Rectal smooth muscle tissue (tissue), 1 donor: Measurements from ENCODE around the gene SYNDIG1L.
"Not testable (repeated sequence)": the region's sequence is repeated elsewhere in the genome, so short reads cannot be mapped to it uniquely, and the experiment has no call there.

ENCODE experiments used
- H3K27ac ChIP-seq: one replicate; pipeline ENCODE4 v1.7.0; 2013; ENCODE audit warnings: low read depth, low read length, inconsistent platforms
- H3K27me3 ChIP-seq: one replicate; pipeline ENCODE4 v1.7.0; 2013; ENCODE audit warnings: low read length; ENCODE audit not compliant: control insufficient read depth, insufficient read depth
- H3K36me3 ChIP-seq: one replicate; pipeline ENCODE4 v1.7.0; 2013; ENCODE audit warnings: low read length; ENCODE audit not compliant: control insufficient read depth, insufficient read depth
- H3K4me1 ChIP-seq: one replicate; pipeline ENCODE4 v1.7.0; 2013; ENCODE audit warnings: low read length; ENCODE audit not compliant: control insufficient read depth, insufficient read depth
- H3K4me3 ChIP-seq: one replicate; pipeline ENCODE4 v1.7.0; 2013; ENCODE audit warnings: low read length
- H3K9ac ChIP-seq: one replicate; pipeline ENCODE4 v1.7.0; 2013; ENCODE audit warnings: low read length

Gene SYNDIG1L

DNA sequence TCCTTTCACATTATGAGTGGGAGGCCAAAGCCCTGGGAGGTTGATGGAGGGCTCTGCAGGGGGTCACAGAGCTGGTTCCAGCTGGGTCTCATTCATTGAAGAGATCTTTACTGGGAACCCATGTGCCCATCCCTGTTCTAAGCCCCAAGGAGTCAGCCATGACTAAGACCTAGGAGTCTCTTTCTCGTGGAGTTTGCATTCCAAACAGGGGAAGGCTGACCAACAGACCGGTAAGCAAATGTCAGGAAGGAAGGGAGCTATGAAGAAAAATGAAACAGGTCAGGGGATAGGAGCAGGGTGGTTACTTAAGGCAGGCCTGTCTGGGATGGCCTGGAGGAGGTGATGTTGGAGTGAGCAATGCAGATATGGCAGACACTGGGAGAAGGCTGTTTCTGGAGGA is 31.5 kb downstream of the SYNDIG1L start:
- Histone ChIP-seq H3K27me3 (no peaks in the 10 kb centered on the region), H3K4me1 (no peaks in the 10 kb centered on the region), H3K4me3 (no peak overlapping the region), H3K27ac (no peak overlapping the region), H3K36me3 (no peaks in the 10 kb centered on the region), H3K9ac (no peak overlapping the region)

DNA sequence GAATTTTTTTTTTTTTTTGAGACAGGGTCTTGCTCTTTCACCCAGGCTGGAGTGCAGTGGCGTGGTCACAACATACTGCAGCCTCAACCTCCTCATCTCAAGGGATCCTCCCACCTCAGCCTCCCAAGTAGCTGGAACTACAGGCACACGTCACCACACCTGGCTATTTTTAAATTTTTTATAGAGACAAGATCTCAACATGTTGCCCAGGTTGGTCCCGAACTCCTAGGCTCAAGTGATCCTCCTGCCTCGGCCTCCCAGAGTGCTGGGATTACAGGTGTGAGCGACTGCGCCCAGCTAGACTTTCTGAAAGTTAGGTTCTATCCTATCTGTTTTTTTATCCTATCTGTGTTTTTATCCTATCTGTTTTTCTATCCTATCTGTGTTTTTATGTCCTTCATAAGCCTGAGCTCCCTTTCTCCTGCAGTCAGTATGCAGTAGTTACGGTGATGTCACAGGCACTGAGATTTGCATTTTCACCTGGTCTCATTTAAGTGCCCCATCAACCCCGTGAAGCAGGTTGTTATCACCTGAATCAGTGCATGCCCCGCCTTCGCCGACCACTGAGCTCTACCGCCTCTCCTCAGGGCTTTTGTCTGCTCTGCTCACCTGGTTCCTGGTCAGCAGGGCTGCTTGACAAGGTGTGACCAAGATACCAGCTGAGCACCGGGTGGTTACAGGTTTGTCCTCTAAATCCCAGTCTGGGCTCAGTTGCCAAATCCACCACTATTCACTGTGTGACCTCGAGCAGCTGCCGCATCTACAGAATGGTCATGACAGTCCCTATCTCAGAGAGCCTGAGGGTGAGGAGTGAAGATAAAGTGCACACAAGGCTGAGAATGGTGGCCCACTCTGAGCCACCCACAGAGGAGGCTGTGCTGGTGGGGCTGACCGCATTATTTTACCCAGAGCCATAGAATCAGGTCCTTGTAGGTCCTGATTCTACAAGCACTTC is 33.1 kb downstream of the SYNDIG1L start:
- no peaks in the 10 kb centered on the region for H3K36me3 ChIP-seq
- H3K27ac ChIP-seq: no peak overlapping the region
- no peak overlapping the region for H3K4me3 ChIP-seq
- H3K9ac ChIP-seq: no peak overlapping the region
- H3K27me3 ChIP-seq: no peaks in the 10 kb centered on the region
- no peaks in the 10 kb centered on the region for H3K4me1 ChIP-seq

DNA sequence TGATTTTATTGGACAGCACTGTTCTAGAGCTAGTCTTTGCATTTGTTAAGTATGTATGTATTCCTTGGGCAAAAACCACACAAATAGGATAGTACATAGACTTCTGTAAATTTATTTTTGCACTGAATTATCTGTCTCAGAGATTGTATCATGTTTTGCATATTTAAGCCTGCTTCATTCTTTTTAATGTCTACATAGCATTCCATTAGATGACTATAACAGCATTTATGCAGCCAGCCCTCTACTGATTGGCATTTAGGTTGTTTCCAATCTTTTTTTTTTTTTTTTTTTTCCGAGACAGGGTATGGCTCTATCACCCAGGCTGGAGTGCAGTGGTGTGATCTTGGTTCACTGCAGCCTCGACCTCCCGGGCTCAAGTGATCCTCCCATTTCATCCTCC is 34.5 kb downstream of the SYNDIG1L start:
- Histone ChIP-seq H3K27ac (no peak overlapping the region), H3K9ac (no peak overlapping the region), H3K27me3 (no peaks in the 10 kb centered on the region), H3K4me3 (no peak overlapping the region), H3K36me3 (no peaks in the 10 kb centered on the region), H3K4me1 (no peaks in the 10 kb centered on the region)

DNA sequence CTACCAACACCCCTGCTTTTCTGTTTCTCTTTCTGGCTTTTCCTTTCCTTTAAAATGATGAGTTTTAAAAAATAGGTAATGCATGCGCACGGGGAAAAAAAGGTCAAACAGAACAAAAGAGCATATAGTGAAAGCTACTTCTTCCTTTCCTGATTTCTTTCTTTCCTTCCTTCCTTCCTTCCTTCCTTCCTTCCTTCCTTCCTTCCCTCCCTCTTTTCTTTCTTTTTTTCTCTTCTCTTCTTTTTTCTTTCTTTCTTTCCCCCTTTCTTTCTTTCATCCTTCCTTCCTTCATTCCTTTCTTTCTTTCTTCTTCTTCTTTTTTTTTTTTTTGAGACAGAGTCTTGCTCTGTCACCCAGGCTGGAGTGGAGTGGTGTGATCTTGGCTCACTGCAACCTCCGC is 35.5 kb downstream of the SYNDIG1L start:
- not testable (repeated sequence) for H3K9ac ChIP-seq, H3K36me3 ChIP-seq, H3K27ac ChIP-seq, H3K4me1 ChIP-seq, H3K4me3 ChIP-seq, H3K27me3 ChIP-seq

DNA sequence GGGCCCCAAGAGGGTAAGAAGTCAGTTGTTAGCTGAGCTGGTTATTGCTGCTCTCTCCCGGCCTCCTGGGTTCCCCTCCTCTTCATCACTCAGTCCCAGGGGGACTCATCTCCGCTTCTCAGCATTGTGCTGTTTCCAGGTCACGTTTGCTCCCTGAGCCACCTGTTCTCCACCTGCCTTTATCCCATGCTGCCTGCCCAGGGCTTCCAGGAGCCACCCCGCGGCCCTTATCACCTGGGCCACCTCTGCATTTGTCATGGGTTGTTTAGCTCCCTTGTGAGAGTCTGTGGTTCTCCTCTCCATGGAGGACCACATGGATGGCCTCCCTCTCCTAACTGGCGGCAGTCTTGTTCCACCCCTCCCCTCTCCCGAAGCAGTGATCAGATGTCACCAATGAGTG is 36.0 kb downstream of the SYNDIG1L start:
- Histone ChIP-seq H3K27ac (no peak overlapping the region), H3K4me3 (no peak overlapping the region), H3K36me3 (no peaks in the 10 kb centered on the region), H3K9ac (no peak overlapping the region), H3K4me1 (no peaks in the 10 kb centered on the region), H3K27me3 (no peaks in the 10 kb centered on the region)

DNA sequence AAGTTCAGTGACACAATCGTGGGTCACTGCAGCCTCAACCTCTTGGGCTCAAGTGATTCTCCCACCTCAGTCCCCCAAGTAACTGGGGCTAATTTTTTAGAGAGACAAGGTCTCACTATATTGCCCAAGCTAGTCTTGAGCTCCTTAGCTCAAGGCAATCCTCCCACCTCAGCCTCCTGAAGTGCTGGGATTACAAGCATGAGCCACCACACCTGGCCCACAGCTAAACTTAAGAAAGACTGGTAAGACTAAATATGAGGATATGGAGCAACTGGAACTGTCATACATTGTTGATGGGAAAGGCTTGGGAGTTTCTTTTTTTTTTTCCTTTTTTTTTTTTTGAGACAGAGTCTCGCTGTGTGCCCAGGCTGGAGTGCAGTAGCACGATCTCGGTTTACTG is 43.8 kb downstream of the SYNDIG1L start:
- Histone ChIP-seq H3K36me3 (no peaks in the 10 kb centered on the region), H3K9ac (no peak overlapping the region), H3K4me3 (no peak overlapping the region), H3K4me1 (no peaks in the 10 kb centered on the region), H3K27me3 (no peaks in the 10 kb centered on the region), H3K27ac (no peak overlapping the region)

DNA sequence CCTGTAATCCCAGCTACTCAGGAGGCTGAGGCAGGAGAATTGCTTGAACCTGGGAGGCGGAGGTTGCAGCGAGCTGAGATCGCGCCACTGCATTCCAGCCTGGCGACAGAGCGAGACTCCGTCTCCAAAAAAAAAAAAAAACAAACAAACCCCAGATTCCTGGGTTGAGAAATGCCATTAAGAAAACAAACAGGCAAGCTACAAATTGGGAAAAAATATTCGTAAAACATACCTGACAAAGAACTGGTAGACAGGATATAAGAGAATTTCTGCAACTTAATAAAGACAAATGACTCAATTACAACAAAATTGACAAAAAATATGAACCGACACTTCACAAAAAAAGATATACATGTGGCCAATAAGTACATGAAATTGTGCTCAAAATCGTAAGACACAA is 44.4 kb downstream of the SYNDIG1L start:
- H3K27ac ChIP-seq, H3K9ac ChIP-seq, H3K36me3 ChIP-seq, H3K4me1 ChIP-seq, H3K4me3 ChIP-seq, H3K27me3 ChIP-seq: not testable (repeated sequence)

DNA sequence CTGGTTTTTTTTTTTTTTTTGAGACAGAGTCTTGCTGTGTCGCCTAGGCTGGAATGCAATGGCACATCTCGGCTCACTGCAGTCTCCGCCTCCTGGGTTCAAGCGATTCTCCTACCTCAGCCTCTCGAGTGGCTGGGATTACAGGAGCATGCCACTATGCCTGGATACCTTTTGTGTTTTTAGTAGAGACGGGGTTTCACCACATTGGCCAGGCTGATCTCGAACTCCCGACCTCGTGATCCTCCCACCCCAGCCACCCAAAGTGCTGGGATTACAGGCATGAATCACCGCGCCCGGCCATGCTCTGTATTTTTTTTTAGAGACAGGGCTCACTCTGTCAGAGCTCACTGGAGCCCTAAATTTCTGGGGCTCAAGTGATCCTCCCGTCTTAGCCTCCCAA is 45.2 kb downstream of the SYNDIG1L start:
- H3K4me1 ChIP-seq: no peaks in the 10 kb centered on the region
- H3K4me3 ChIP-seq: no peak overlapping the region
- H3K27ac ChIP-seq: no peak overlapping the region
- no peak overlapping the region for H3K9ac ChIP-seq
- no peaks in the 10 kb centered on the region for H3K27me3 ChIP-seq
- H3K36me3 ChIP-seq: no peaks in the 10 kb centered on the region

DNA sequence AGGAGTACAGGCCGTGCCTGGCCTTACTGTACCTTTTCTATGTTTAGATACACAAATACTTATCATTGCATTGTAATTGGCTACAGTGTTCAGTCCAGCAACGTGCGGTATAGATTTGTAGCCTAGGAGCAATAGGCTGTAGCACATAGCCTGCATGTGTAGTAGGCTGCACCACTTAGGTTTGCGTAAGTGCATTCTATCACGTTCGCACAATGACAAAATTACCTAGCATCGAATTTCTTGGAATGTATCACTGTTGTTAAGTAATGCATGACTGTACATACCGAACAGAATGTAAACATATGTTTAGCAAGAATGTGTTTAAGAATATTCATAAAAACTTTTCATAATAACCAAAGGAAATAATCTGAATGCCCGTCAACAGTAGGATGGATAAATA is 45.8 kb downstream of the SYNDIG1L start:
- Histone ChIP-seq H3K4me3 (no peak overlapping the region), H3K4me1 (no peaks in the 10 kb centered on the region), H3K27me3 (no peaks in the 10 kb centered on the region), H3K36me3 (no peaks in the 10 kb centered on the region), H3K9ac (no peak overlapping the region), H3K27ac (no peak overlapping the region)

DNA sequence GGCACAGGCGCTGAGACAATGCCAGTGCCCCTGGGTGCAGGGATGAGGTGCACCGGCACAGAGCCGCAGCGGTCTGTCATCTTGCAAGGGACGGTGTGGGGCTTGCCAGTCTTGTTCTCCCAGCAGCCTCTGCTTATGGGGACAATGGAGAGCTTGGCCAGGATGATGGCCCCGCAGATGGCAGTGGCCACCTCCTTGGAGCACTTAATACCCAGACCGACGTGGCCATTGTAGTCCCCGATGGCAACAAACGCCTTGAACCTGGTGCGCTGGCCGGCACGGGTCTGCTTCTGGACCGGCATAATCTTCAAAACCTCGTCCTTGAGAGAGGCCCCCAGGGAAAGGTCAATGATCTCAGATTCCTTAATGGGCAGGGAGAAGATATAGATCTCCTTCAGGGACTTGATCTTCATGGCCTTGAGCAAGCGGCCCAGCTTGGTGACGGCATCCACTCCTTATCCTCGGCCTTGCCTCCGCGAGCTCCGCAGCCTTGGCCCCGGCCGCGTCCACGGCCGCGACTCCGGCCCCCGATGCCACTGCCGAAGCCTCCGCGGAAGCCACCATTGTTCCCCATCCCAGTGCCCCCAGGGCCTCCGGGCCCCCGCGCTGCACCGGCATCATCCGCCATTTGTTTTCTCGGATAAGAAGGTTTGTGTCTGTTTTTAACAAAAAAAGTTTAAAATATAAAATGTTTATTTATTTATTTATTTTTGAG is 47.9 kb downstream of the SYNDIG1L start:
- no peak overlapping the region for H3K9ac ChIP-seq
- no peaks in the 10 kb centered on the region for H3K27me3 ChIP-seq
- no peak overlapping the region for H3K4me3 ChIP-seq
- no peak overlapping the region for H3K27ac ChIP-seq
- no peaks in the 10 kb centered on the region for H3K36me3 ChIP-seq
- no peaks in the 10 kb centered on the region for H3K4me1 ChIP-seq

DNA sequence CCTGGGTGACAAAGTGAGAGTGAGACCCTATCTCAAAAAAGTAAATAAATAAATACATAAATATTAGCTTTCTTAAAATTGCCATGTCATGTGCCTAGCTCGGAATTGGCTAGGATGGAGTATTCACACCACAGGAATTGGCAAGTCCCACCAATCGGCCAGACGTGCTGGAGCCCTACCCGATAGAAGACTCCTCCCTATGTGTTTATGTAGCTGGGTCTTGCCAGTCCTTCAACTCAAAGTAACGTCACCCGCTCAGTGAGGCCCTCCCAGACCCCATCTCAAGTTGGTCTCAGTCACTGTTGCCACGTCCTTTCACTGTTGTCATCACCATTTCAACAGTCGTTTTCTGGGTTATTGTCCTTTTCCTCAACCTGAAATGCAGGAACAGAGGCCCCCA is 57.6 kb downstream of the SYNDIG1L start:
- Histone ChIP-seq H3K27me3 (no peaks in the 10 kb centered on the region), H3K4me1 (no peaks in the 10 kb centered on the region), H3K36me3 (no peaks in the 10 kb centered on the region), H3K27ac (no peak overlapping the region), H3K4me3 (no peak overlapping the region), H3K9ac (no peak overlapping the region)

DNA sequence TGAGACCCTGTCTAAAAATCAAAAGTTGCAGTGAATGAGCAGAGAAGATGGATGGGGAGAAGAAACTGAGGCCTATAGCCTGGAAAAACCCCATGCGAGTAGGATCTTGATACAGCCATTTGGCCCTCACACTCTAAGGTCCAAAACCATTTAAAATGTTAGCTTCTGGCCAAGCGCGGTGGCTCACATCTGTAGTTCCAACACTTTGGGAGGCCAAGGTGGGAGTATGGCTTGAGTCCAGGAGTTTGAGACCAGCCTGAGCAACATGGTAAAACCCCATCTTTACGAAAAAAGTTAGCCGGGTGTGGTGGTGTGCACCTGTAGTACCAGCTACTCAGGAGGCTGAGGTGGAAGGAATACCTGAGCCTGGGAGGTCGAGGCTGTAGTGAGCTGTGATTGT is 58.0 kb downstream of the SYNDIG1L start:
- no peaks in the 10 kb centered on the region for H3K27me3 ChIP-seq
- no peaks in the 10 kb centered on the region for H3K4me1 ChIP-seq
- no peak overlapping the region for H3K27ac ChIP-seq

More for the DNA sequence above, 58.0 kb downstream of the SYNDIG1L start:
- H3K4me3 ChIP-seq: no peak overlapping the region
- no peaks in the 10 kb centered on the region for H3K36me3 ChIP-seq
- H3K9ac ChIP-seq: no peak overlapping the region
